SK-N-MC (cell line): ENCODE results near the gene RREB1.

Source experiments
- EZH2 ChIP-seq: fragments of 200-600 bp; sonication (generic); IDR thresholded peaks from one replicate; pipeline ENCODE4 v1.6.1; 2017; ENCODE audit warnings: antibody characterized with exemption
- POLR2AphosphoS5 ChIP-seq: IDR thresholded peaks from 2 replicates; pipeline ENCODE4 v1.6.1; 2012; ENCODE audit warnings: mild to moderate bottlenecking, low read depth, low read length, borderline replicate concordance

DNA sequence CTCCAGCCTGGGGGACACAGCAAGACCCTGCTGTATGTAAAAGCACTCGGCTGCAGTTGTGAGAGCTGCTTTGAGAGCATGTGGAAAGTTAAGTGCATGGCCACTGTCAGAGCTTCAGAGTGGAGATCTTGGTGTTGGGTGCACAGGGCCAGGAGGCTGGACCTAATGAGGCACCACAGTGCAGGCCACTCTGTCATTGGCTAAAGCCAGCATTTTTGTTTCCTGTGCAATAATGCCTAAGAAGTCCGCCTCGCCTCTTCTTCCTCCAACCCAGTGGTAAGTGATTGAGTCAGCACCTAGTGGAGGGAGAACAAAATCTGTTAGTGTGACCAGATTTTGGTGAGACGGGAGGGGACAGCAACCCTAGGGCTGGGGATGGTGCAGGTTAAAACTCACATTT lies 144.6 kb downstream of the RREB1 start:
- no peak for TF ChIP-seq POLR2AphosphoS5
- TF ChIP-seq EZH2, result no peak
